ENCODE measurements around the gene FILIP1.

The FILIP1 gene

DNA sequence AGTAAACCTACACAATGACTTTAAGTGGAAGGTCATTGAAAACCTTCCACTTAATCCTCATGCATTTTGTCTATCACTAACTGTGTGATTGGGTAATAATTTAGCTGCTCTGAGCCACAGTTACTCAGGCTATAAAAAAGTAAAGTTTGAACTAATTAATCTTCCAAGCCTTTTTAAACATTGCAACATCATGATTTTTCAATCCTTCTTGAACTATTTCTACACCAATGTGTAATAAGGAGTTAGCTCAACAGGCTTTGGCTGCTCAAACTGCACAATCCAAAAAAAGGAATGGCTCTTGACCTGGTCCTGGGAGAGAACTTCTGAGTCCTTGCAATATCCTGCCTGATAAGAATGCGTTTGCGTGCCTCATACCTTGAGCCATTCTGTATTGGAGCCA is 34.8 kb upstream of the FILIP1 start:
- POLR2A ChIA-PET (ENCODE audit: low non-redundant PET) = no interaction called here
- CTCF ChIA-PET = interaction anchor here (0.6 to 1.4 kb wide), 2 partner anchors 233 to 320 kb away, joined by 3 to 6 read pairs; no protein-coding TSS in a partner anchor
- DNase-seq (ENCODE audit: low spot score) = no peak
- H3K27ac ChIP-seq = no peak overlapping the region
- TF ChIP-seq, protein P1, sequence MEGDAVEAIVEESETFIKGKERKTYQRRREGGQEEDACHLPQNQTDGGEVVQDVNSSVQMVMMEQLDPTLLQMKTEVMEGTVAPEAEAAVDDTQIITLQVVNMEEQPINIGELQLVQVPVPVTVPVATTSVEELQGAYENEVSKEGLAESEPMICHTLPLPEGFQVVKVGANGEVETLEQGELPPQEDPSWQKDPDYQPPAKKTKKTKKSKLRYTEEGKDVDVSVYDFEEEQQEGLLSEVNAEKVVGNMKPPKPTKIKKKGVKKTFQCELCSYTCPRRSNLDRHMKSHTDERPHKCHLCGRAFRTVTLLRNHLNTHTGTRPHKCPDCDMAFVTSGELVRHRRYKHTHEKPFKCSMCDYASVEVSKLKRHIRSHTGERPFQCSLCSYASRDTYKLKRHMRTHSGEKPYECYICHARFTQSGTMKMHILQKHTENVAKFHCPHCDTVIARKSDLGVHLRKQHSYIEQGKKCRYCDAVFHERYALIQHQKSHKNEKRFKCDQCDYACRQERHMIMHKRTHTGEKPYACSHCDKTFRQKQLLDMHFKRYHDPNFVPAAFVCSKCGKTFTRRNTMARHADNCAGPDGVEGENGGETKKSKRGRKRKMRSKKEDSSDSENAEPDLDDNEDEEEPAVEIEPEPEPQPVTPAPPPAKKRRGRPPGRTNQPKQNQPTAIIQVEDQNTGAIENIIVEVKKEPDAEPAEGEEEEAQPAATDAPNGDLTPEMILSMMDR (conservative IDR thresholded peaks at IDR 0.05; ENCODE audit: low read depth) = no peak

DNA sequence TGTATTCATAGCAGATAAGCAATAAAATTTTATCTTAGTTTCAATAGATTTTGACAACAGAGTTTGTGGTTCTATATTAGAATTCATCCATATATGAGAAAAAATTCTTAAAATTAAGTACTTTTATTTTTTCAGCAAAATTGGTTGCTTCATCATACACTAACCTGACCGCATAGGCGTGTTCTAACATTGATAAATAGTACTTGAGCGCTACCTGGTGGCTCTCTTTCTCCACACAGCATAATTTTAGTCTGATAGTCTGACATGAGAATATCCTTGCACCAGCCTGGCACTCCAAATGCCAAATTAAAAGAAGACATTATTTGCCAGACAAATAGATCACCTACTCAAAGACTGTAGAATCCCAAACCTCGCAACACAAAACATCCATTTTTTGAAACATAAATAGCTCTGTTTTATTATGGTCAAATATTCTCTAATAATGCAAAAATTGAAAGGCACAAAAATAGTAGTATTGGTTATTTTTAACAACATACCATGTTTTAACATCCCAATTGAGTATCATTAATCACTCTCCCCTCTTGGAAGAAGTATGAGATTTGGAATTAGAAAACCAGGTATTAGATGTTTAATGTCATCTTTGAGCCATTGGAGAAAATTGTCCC is 33.0 kb upstream of the FILIP1 start:
- ChIA-PET POLR2A (ENCODE audit: low non-redundant PET) (no interaction called here), CTCF (interaction anchor here (0.5 to 0.9 kb wide), 2 partner anchors 158 to 256 kb away, joined by 4 to 5 read pairs; no protein-coding TSS in a partner anchor)
- peak; percentile 52 for DNase-seq (ENCODE audit: low spot score)
- H3K27ac ChIP-seq = no peak overlapping the region
- TF ChIP-seq, protein P1 (conservative IDR thresholded peaks at IDR 0.05; ENCODE audit: low read depth) = peak; percentile 62

DNA sequence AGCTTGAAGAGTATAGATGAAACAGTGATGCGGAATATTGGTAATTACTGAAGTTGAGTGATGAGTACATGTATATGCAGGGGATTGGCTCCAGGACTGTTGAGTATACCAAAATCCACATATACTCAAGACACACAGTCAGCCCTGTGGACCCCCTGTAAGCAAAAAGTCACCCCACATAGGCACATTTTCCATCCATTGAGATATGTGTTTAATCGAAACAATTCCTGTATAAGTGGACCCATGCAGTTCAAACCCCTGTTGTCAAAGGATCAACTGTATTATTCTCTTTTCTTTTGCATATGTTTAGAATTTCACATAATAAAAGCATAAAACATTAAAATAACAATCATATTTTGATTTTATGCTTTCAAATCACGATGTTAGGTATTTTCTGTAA is 32.1 kb upstream of the FILIP1 start:
- no peak overlapping the region for H3K27ac ChIP-seq
- POLR2A ChIA-PET (ENCODE audit: low non-redundant PET) = no interaction called here
- DNase-seq (ENCODE audit: low spot score) = no peak
- TF ChIP-seq, protein P1 (conservative IDR thresholded peaks at IDR 0.05; ENCODE audit: low read depth) = no peak
- CTCF ChIA-PET = no interaction called here

DNA sequence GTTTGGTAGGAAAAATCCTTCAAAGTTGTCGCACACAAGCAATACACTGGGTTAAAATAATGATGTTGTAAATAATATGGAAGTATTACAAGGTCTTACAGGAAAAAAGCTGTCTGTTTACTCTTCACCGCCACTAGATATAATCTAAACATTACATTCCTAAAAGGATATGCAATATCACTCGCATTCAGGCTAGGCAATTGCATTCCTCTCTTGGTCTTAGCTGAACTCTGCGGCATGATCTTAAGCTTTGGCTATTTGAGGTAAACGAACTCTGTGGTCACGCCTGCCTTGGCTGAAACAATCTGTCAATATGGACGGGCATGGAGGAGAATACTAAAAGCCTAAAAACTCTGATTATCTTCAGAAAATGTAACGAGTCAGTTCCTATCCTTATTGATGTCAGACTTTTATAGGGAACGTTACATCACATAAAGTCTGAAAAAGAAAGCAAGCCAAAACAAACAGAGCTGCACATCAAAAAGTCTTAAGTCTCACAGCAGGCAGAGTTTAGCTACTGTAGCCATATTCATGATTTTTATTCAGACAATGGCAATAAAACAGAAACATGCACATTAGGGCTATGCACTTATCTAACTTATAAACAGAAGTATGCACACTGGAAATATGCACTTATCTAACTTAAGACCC is 30.8 kb upstream of the FILIP1 start:
- ChIA-PET CTCF (interaction anchor here (1.7 kb wide), 2 partner anchors 38 to 227 kb away, joined by 3 to 4 read pairs; no protein-coding TSS in a partner anchor), POLR2A (ENCODE audit: low non-redundant PET) (no interaction called here)
- DNase-seq (ENCODE audit: low spot score) = peak; percentile 26
- no peak overlapping the region for H3K27ac ChIP-seq
- TF ChIP-seq, protein P1 (conservative IDR thresholded peaks at IDR 0.05; ENCODE audit: low read depth) = no peak

DNA sequence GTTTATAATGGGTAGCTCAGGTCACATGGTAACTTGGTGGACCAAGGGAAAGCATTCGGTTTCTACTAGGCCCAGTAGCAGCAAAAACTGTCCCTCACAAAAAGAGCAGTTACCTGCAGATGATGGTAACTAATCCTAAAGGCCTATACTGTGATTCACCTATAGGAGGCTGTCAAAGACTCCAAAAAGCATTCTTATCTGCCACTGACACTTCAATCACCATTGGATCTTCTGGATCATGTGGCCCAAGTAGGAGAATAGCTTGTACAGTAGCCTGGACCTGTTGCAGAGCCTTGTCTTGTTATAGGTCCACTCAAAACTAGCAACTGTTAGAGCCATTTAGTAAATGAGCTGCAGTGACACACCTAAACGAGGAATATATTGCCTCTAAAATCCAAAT is 23.2 kb upstream of the FILIP1 start:
- H3K27ac ChIP-seq = no peak overlapping the region
- CTCF ChIA-PET = no interaction called here
- DNase-seq (ENCODE audit: low spot score) = no peak
- POLR2A ChIA-PET (ENCODE audit: low non-redundant PET) = no interaction called here
- TF ChIP-seq, protein P1 (conservative IDR thresholded peaks at IDR 0.05; ENCODE audit: low read depth) = no peak

DNA sequence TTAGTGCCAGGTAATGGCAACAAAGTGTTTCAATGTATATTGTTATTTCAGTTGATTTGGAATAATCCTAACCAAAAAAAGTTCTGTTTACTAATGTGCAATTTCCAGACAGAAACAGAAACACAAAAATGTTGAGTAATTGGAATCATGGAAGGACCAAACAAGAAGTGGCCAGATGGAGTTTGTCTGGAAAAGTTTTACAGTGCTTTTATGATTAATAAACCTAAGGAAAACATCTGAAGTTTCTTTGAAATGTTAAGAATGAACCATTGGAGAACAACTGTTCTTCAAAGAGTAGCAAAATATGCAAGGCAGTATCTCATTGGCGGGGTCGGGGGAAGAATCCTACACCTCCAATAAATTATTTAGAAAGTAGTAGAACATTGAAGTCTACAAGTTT is 19.0 kb upstream of the FILIP1 start:
- TF ChIP-seq, protein P1 (conservative IDR thresholded peaks at IDR 0.05; ENCODE audit: low read depth) = no peak
- no peak overlapping the region for H3K27ac ChIP-seq
- no peak for DNase-seq (ENCODE audit: low spot score)
- ChIA-PET CTCF (no interaction called here), POLR2A (ENCODE audit: low non-redundant PET) (no interaction called here)

Measured in RWPE1 (cell line).